Measurements from ENCODE around the gene EIF3B.
A peak's percentile ranks its signal among the peaks of the same experiment; 100 is the strongest.
"Not testable (repeated sequence)": the region's sequence is repeated elsewhere in the genome, so short reads cannot be mapped to it uniquely, and the experiment has no call there.

EIF3B gene

DNA sequence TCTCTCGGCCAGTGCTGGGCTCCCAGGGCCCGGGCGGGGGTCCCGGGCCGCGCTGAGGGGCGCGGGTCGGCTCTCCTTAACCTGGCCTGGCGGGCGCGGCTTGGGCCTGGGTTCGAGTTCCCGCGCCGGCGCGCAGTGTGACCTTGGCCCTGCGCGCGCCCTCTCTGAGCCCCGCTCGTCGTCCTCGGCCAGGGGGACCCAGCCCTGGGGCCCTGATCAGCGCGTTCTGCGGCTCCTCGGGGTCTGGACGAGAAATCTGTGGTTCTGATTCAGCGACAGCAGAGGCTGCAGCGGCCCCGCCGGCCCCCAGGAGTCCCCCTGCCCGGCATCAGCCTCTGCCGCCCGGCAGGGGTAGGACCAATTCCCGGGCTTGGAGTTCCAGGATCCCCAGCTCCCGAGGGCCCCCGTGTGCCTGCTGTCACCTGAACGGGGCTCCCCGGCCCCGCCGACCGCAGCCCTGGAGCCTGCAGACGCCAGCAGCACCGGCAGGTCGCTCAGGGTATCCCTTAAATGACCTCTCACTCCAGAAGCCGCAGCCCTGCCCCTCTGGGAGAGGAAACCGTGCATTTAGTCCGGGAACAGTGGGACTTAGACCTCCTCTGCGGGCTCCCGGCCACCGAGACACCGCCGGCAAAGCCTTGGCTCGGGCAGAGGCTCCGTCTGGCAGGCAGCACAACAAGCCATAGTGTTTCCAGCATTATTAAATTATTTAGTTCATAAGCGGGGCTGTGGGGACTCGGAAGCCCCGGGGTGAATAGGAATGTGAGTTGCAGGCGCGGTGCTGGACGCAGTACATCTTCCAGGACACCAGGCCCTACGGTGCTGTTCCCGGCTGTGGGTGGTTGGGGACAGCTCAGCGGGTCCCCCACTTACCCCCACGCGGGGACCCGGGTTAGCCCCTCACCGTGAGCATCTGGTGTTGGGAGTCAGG lies 49.4 kb downstream of the EIF3B start:
- peak in 1 of 2 experiments; percentile 15 for DNase-seq

DNA sequence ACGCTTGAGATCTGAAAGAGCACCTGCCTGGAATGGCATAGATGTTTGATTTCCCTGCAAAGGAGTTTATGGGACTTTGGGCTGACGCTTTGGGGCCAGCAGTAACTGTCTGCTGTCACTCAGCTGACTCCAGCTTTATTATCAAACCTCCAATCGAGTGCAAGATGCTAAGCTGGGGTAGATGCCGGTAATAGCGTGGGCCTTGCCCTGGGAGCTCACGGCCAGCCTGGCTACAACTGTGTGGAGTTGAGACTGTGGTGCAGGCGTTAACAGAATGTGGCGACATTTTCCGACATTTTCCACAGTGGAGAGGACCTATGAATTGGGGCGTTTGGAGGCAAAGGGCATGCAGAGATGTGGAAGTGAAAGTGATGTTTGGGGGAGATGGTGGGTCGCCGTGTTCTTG lies 50.1 kb downstream of the EIF3B start:
- DNase-seq, result no peak

DNA sequence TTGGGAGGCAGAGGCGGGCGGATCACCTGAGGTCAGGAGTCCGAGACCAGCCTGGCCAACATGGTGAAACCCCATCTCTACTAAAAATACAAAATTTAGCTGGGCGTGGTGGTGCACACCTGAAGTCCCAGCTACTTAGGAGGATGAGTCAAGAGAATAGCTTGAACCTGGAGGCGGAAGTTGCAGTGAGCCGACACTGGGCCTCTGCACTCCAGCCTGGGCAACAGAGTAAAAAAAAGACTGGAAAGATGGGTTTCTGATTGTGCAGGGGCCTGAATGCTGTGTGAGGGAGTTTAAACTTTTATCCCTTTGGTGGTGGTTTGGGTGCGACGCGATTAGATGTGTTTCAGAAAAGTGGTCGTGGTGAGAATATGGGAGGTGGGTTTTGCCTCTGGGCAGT lies 50.6 kb downstream of the EIF3B start:
- DNase-seq, result no peak

DNA sequence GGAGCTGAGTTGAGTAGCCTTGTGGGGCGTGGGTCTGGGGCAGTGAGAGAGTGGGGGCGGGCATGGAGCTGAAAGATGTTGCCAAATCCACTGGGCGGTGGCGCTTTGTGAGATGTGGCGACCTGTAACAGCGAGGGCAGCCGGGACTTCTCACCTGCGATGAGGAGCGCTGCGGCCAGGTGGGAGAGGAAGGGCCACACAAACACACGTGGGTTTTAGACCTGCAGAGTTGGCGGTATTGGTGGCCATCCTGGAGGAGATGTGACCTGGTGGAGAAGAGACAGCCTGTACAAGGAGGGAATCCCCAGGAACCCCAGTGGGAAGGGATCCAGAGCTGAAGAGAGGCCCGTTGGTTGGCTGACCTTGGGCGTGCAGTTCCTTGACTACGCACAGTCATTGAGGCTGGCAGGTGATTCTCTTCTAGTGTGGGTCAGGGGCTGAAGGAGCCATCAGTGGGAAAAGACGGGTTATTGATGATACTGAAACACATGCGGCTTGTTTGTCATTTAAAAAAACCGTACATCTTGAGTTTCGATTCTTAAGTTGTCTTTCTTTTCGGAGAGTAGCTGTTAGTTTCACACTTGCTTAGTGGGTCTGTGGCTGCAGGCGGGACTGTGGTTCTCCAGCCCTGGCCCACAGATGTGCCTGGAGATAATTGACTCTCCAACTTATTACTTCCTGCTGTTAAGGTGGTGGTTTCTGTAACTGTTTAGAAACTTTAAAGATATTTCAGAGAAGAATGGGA lies 51.1 kb downstream of the EIF3B start:
- no peak for DNase-seq

DNA sequence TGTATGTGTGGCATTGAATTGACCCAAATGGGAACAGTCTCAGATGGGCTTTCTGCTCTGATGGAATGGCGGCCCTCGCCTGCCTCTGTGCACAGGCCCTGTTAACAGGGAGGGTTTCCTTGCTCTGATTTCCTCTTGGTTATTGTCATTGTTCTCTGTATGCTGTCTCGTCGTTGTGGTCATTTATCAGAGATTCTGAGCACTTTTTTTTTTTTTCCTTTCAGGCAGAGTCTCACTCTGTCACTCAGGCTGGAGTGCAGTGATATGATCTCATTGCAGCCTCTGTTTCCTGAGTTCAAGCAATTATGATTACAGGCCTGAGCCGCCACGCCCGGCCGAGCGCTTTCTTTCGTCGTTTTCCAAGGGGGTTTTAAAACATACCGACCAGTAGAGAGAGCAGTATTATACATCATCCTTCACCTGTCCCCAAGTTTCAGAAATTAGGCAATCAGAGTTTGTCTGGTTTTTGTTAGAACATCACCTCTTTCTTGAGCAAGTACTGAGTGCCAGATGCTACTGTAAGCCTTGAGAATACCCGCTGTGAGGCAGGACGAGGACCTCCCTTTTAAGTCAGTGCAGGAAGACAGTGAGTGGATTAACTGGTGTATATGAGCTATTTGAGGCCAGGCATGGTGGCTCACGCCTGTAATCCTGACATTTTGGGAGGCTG lies 55.3 kb downstream of the EIF3B start:
- no peak for DNase-seq

DNA sequence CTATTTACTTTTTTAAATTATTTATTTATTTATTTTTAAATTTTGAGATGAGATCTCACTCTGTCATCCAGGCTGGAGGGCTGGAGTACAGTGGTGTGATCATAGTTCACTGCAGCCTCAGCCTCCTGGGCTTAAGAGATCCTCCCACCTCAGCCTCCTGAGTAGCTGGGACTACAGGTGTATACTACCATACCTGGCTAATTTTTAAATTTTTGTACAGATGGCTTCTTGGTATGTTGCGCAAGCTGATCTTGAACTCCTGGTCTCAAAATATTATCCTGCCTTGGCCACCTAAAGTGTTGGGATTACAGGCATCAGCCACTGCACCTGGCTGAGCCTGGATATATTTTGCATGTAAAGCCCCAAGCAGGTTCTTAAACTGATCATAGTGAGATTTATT lies 56.4 kb downstream of the EIF3B start:
- no peak for DNase-seq

DNA sequence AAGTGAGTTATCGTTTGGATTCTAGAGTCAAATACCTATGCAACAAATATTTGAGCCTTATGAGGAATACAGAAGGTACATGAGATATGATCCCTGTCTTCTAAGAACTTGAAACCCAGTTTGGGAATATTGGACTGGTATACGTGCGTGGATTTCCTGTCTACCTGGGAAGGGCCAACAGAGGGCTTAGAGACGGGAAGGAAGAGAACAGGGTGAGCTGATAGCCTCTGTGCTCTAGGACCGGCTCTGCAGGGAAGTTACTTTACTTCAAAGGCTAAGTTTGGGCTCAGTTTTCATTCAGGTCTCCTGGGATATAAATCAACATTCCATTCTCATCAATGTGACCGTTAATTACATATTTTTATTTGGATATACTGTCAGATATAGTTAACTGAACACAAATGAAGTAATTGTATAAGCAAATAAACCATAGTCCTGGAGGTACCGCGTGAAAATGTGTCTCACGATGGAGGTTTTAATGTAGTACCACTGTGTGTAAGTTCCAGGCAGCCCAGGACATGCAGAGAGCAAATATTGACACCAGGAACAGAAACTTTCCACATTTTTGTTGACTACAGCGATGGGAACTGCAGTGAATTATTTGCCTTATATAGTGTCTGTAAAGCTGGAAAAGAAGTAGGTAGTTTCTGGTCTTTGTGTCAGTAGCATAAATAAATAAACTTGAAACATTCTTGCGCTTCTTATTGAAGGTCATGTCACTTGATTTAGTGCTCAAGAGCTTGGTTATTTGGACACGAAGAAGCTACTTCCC lies 57.4 kb downstream of the EIF3B start:
- no peak for DNase-seq

DNA sequence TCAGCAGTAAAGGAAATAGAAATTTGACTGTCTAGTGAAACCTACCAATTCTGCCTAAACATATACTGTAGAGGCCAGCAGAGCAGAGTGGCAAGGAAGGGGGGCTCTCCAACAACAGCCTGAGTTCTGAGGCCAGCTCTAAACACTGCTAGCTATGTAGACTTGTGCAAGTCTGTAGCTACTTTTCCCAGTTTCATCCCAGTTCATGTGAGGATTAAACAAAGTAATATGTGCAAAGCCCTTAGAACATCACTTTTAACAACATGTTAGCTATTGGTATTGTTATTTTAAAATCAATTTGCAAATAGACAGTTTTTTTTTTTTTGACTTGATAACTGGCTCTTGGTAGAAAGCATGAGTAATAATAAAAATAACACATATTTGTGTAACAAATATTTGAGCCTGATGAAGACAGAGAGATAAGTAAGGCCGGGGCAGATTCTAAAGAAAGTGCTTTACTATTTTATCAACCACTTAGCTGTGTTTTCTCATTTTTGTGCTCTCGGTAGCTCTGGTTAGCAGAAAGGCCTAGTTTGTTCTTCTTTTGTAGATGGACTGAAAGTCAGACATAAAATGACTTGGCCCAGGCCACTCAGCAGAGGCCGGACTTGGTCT lies 58.1 kb downstream of the EIF3B start:
- DNase-seq, result no peak

DNA sequence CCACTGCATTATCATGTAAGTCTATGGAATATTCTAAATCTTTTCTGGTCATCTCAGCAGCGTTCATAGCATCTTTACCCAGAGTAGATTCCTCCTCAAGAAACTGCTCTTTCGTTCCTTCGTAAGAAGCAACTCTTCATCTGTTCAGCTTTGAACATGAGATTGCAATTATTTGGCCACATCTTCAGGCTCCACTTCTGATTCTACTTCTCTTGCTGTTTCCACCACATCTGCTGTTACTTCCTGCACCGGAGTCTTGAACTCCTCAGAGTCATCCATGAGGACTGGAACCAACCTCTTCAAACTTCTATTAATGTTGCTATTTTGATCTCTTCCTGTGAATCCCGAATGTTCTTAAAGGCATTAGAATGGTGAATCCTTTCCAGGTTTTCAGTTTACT lies 61.4 kb downstream of the EIF3B start:
- DNase-seq, result no peak

DNA sequence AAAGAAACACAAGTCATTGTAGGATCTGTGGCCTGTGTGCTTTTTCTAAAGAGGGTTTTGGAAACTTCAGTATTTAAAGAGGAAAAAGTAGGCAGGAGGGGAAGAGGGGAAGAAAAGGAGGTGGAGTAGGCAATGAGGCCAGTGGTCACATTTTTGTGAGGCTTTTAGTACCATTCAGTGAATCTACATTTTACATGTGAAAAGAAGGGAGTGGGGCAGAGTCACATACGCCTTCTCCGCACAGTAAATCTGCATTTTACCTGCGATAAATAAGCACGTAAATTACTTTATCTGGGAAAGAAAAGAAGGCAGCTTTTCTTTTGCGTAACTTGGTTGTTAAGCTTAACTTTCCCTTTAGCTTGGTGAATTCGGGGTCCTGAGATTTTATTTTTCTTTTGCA lies 62.0 kb downstream of the EIF3B start:
- DNase-seq, result no peak

DNA sequence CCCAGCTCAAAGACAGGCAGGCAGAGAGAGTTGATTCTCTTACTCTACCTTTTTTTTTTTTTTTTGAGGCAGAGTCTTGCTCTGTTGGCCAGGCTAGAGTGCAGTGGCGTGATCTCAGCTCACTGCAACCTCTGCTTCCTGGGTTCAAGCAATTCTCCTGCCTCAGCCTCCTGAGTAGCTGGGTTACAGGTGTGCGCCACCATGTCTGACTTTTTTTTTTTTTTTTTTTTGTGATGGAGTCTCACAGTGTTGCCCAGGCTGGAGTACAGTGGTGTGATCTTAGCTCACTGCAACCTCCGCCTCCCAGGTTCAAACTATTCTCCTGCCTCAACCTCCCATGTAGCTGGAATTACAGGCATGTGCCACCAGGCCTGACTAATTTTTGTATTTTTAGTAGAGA lies 62.6 kb downstream of the EIF3B start:
- DNase-seq, result not testable (repeated sequence)

DNA sequence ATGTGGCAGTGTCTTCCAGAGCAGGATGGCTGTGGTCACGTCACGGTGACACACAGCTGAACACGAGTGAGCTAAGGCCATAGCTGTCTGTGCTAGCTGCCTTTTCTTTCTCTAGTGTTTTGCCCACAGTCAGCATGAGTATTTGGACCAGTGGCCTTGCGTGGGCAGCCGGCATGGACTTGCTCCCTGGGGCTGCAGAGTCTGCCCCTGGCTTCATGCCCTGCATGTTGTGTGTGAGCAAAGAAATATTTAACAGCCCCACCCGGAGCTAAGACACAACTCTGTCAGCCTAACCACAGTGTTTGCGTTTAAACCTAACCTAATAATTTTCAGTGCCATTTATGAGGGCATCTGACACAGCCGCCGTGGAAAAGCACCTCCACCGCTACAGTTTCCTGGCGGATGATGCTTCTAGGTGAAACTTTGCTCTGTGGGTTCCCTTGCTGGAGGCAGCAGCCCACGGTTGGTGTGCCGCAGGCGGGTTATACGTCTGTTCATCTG lies 63.4 kb downstream of the EIF3B start:
- DNase-seq, result peak; percentile 17 to 30

DNA sequence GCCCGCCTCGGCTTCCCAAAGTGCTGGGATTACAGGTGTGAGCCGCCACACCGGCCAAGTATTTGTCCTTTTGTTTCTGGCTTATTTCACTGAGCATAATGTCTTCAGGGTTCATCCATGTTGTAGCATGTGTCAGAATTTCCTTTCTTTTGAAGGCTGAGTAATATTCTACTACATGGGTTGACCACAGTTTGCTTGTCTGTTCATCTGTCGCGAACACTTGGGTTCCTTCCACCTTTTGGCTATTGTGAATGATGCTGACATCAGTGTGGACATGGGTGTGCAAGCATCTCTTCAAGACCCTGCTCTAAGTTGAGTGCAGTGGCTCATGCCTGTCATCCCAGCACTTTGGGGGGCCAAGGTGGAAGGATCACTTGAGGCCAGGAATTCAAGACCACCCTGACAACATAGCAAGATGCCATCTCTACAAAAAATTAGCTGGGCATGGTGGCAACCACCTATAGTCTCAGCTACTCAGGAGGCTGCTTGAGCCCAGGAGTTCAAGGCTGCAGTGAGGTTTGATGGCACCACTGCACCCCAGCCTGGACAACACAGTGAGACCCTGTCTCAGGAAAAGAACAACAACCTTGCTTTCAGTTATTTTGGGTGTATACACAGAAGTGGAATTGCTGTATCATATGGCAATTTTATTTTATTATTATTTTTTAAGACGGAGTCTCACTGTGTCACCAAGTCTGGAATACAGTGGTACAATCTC lies 65.7 kb downstream of the EIF3B start:
- DNase-seq, result no peak

DNA sequence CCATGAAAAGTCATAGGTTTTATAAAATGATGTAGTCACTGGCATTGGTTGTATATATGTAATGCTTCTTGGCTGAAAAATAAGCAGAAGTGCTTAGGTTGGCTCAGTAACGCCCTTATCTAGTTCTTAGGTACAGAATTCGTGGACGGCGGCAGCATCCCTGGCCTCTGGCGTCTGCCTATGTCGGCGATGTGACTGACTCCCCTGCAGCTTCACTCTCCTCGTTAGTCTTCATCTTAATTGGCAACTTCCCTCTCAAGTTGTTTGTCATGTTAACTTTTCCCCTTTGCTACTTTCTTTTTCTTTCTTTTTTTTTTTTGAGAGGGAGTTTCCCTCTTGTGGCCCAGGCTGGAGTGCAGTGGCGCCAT lies 67.3 kb downstream of the EIF3B start:
- no peak for DNase-seq

DNA sequence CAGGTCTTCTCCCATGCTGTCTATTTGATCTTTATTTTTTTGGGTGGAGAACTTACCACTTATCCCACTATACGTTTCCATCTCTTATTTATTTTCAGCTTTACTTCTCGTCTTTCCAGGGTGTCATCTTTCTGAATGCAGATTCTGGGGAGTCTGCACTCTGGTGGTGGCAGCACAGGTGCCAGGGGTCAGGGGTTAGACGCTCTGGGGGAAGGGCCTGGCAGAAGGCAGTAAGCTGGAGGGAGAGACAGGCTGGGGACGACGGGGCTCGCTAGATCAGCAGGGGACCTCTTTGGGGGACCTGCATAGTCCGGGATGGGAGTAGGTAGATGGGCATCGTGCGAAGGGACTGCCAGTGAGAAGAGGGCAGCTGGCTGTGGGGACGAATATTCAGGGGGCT lies 71.1 kb downstream of the EIF3B start:
- DNase-seq, result no peak
